K562 (cell line): ENCODE results near the gene SLC13A3. TPM values are rescaled to one million over a fixed set of nuclear protein-coding genes. Genes with fewer than 3 reads are reported as not detected.

Source experiments
- ATAC-seq: fragments of 200-7000 bp; cut with Tn5 transposase; 3 replicates; pipeline ENCODE4 v1.9.1; 2020; ENCODE audit warnings: moderate library complexity
- BruUV-seq: library from RNA; stranded (reverse); fragments of 400-500 nt; replicated peaks from 2 replicates; lab custom pipeline; 2021; lab: Mats Ljungman, UMichigan
- CTCF ChIA-PET: fragments of 300-600 bp; formaldehyde crosslinking; extraction: SDS; loops from one replicate; lab custom pipeline; 2021; ENCODE audit warnings: low intra/inter-chr PET ratio; lab: Yijun Ruan, JAX
- POLR2A ChIA-PET: fragments of 300-600, 350-650 bp; sonication (Branson Sonifier 250); formaldehyde crosslinking; extraction: SDS; loops from one replicate; lab custom pipeline; 2021; ENCODE audit warnings: antibody characterized with exemption, inconsistent platforms; lab: Yijun Ruan, JAX
- DNase-seq, 4 experiments: peaks; one replicate each; pipeline versions ENCODE4 v3.0.0 to v3.0.0-alpha.2; 2011 to 2018; ENCODE audit warnings: low spot score in 3 of 4, mixed read lengths in 3 of 4; ENCODE audit errors: extremely low read depth in 1 of 4
- FAIRE-seq: peaks from 2 replicates; lab custom pipeline; 2011; peaks lifted over from hg19 to GRCh38; lab: Jason Lieb, UNC
- H2AFZ ChIP-seq: 2 replicates; pipeline ENCODE4 v1.6.0; 2011; ENCODE audit warnings: low read depth, low read length, control low read depth, inconsistent platforms
- H3K27ac ChIP-seq: fragments of 200-600 bp; 3 replicates; pipeline ENCODE4 v1.8.0; 2011; ENCODE audit warnings: low read depth, mild to moderate bottlenecking, control low read depth, inconsistent platforms, low read length, moderate library complexity, mixed read lengths; ENCODE audit errors: extremely low read depth
- H3K27me3 ChIP-seq, 2 experiments: fragments of 300-600 bp in 1 of 2; 2 replicates in 1 of 2; 3 replicates in 1 of 2; pipeline versions ENCODE4 v1.6.0 to v1.8.0; 2011; ENCODE audit warnings: inconsistent platforms in 2 of 2, low read length in 2 of 2, mild to moderate bottlenecking in 1 of 2, mixed read lengths in 1 of 2, moderate library complexity in 1 of 2; ENCODE audit not compliant: control insufficient read depth in 2 of 2, insufficient read depth in 2 of 2
- H3K36me3 ChIP-seq: fragments of 300-600 bp; 3 replicates; pipeline ENCODE4 v1.8.0; 2011; ENCODE audit warnings: mild to moderate bottlenecking, low read length, inconsistent platforms; ENCODE audit not compliant: control insufficient read depth, insufficient read depth
- H3K4me1 ChIP-seq, 2 experiments: fragments of 200-600 bp in 1 of 2; replicated peaks in 1 of 2; 2 replicates in 1 of 2; 3 replicates in 1 of 2; pipeline versions ENCODE4 v1.5.1 to v1.8.0; 2011; ENCODE audit warnings: inconsistent platforms in 2 of 2, low read length in 2 of 2, mild to moderate bottlenecking in 1 of 2, mixed read lengths in 1 of 2, moderate library complexity in 1 of 2; ENCODE audit not compliant: control insufficient read depth in 2 of 2, insufficient read depth in 2 of 2
- H3K4me2 ChIP-seq: 2 replicates; pipeline ENCODE4 v1.6.1; 2011; ENCODE audit warnings: low read length, control low read depth, inconsistent platforms, mixed read lengths; ENCODE audit not compliant: insufficient read depth
- H3K4me3 ChIP-seq: fragments of 200-600 bp; sonication (generic), shearing (Covaris generic); 2 replicates; pipeline ENCODE4 v1.5.1; 2016; ENCODE audit warnings: control low read depth, inconsistent platforms
- H3K79me2 ChIP-seq: fragments of 200-600 bp; 3 replicates; pipeline ENCODE4 v1.8.0; 2011; ENCODE audit warnings: low read length, inconsistent platforms; ENCODE audit not compliant: control insufficient read depth, insufficient read depth
- H3K9ac ChIP-seq, 2 experiments: 2 replicates each; pipeline versions ENCODE4 v1.6.0 to v1.6.1; 2011; ENCODE audit warnings: low read depth in 2 of 2, low read length in 2 of 2, control low read depth in 1 of 2, inconsistent platforms in 1 of 2, mild to moderate bottlenecking in 1 of 2, mixed read lengths in 1 of 2; ENCODE audit not compliant: insufficient read depth in 1 of 2
- H3K9me1 ChIP-seq: one replicate; pipeline ENCODE4 v1.6.0; 2011; ENCODE audit warnings: inconsistent platforms, mild to moderate bottlenecking, low read length, moderate library complexity; ENCODE audit not compliant: control insufficient read depth, insufficient read depth
- H3K9me3 ChIP-seq: replicated peaks from 2 replicates; pipeline ENCODE4 v1.5.1; 2011; ENCODE audit warnings: low read depth, low read length, inconsistent platforms; ENCODE audit not compliant: control insufficient read depth, insufficient read depth
- H4K20me1 ChIP-seq: replicated peaks from 2 replicates; pipeline ENCODE4 v1.6.1; 2011; ENCODE audit warnings: low read length, inconsistent platforms, mixed read lengths; ENCODE audit not compliant: control insufficient read depth, insufficient read depth
- ATF1 ChIP-seq, 2 experiments: fragments of 450-650 bp in 1 of 2; IDR thresholded peaks; 2 replicates each; pipeline ENCODE4 v1.6.1; 2016; ENCODE audit warnings: missing compliant biosample characterization in 1 of 2, missing genetic modification characterization in 1 of 2
- FIP1L1 ChIP-seq: fragments of 200-400 bp; formaldehyde crosslinking; IDR thresholded peaks from 2 replicates; pipeline ENCODE4 v1.6.1; 2018; ENCODE audit warnings: mild to moderate bottlenecking, low read depth, low read length; ENCODE audit not compliant: poor library complexity, severe bottlenecking
- NFIC ChIP-seq: fragments of 450-650 bp; IDR thresholded peaks from 2 replicates; pipeline ENCODE4 v1.6.1; 2017; ENCODE audit warnings: mild to moderate bottlenecking, inconsistent platforms
- SAP30 ChIP-seq: fragments of 200-600 bp; sonication (generic); IDR thresholded peaks from 2 replicates; pipeline ENCODE4 v1.6.1; 2012; ENCODE audit warnings: borderline replicate concordance, low read depth, mild to moderate bottlenecking, moderate library complexity, low read length, control low read depth, inconsistent platforms; ENCODE audit not compliant: insufficient read depth, poor library complexity, severe bottlenecking
- ZNF584 ChIP-seq: fragments of 200-800 bp; sonication (Bioruptor generic); IDR thresholded peaks from 2 replicates; pipeline ENCODE4 v1.6.1; 2016; ENCODE audit warnings: low read depth, mild to moderate bottlenecking, missing genetic modification characterization, missing compliant biosample characterization
- WGBS: fragments of 100-300 bp; shearing (Covaris generic); methylation state at CpG from one replicate; pipeline ENCODE4 v1.1.6; 2016; ENCODE audit warnings: low coverage, mixed read lengths; ENCODE audit not compliant: insufficient coverage; ENCODE audit errors: missing lambda C conversion rate; 5-methylcytosine and 5-hydroxymethylcytosine counted together
- in situ Hi-C: fragments of 300-500 bp; cut with MboI; formaldehyde crosslinking; loops from 4 replicates; pipeline ENCODE4 v1.15.0; 2018; ENCODE audit warnings: inconsistent platforms, mixed read lengths
- intact Hi-C: fragments of 100-400 bp; cut with micrococcal nuclease; formaldehyde crosslinking; loops from 2 replicates; pipeline ENCODE4 v1.14.2; 2022
- polyA plus RNA-seq, 8 experiments: library from polyadenylated mRNA; depleted of rRNA in 4 of 8; stranded (reverse) in 5 of 8; unstranded in 3 of 8; fragments of >200 nt; fragmentation: Nextera tagmentation in 2 of 8; fragmentation: Illumina TruSeq in 1 of 8; extraction: Ambion mirVana in 2 of 8; extraction: Trizol in 1 of 8; gene quantifications; 2 replicates each; pipeline versions ENCODE4 v1.2.1 to v1.2.3, GENCODE V29; 2011 to 2014; ENCODE audit warnings: inconsistent platforms in 1 of 8, missing spikeins in 1 of 8
- total RNA-seq, 7 experiments: library from RNA; depleted of rRNA in 6 of 7; stranded (reverse); fragments of >200 nt in 6 of 7; fragmentation: Illumina TruSeq in 2 of 7; extraction: Trizol in 2 of 7; gene quantifications; 2 replicates each; pipeline versions ENCODE4 v1.2.1 to v1.2.3, GENCODE V29; 2011 to 2021; ENCODE audit warnings: low replicate concordance in 1 of 7
- TF ChIP-seq, protein P1 (sequence below): IDR thresholded peaks from 2 replicates; pipeline ENCODE4 v1.6.1; 2016; ENCODE audit warnings: missing genetic modification characterization, missing compliant biosample characterization
- TF ChIP-seq, protein P2 (sequence below): sonication (generic); formaldehyde crosslinking; IDR thresholded peaks from 2 replicates; pipeline ENCODE4 v1.8.0; 2023; ENCODE audit warnings: mild to moderate bottlenecking, missing genetic modification reagents
- TF ChIP-seq, protein P3 (sequence below): fragments of 450-650 bp; formaldehyde crosslinking; IDR thresholded peaks from 2 replicates; pipeline ENCODE4 v1.4.0; 2022; ENCODE audit warnings: missing genetic modification characterization

Gene SLC13A3
- total and polyA plus RNA-seq, 9 of the 15 experiments (the other 6 are each of a cell fraction or from before 2014, with no cell fraction given): 5.5 to 16.4 (median 8.5) TPM

DNA sequence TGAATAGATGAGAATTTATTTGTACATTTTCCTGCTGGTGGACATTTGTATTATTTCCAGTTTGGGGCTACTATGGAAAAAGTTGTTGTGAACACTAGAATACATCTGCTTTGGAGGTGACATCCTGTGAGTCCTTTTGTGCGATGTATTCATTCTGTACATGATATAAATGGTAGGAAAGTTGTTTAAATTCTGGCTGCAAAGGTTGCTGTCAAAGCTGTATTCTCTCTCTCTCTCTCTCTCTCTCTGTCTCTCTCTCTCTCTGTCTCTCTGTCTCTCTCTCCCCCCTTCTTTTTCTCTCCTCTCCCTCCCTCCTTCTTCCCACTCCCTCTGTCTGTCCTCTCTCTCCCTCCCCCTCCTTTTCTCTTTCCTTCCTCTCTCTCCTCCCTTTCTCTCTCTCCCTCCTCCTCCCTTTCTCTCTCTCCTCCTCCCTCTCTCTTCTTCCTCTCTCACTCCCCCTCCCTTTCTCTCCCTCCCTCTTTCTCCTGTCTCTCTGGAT, 25.3 kb downstream of the SLC13A3 start:
- no peaks in the 10 kb centered on the region for H3K9me1 ChIP-seq
- POLR2A ChIA-PET: interaction anchor here (1.5 kb wide), 1 partner anchor 9 kb away, joined by 4 read pairs; no protein-coding TSS in a partner anchor
- no peak for DNase-seq
- no peak overlapping the region for H2AFZ ChIP-seq
- TF ChIP-seq, protein P1, sequence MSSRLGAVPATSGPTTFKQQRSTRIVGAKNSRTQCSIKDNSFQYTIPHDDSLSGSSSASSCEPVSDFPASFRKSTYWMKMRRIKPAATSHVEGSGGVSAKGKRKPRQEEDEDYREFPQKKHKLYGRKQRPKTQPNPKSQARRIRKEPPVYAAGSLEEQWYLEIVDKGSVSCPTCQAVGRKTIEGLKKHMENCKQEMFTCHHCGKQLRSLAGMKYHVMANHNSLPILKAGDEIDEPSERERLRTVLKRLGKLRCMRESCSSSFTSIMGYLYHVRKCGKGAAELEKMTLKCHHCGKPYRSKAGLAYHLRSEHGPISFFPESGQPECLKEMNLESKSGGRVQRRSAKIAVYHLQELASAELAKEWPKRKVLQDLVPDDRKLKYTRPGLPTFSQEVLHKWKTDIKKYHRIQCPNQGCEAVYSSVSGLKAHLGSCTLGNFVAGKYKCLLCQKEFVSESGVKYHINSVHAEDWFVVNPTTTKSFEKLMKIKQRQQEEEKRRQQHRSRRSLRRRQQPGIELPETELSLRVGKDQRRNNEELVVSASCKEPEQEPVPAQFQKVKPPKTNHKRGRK (tag): 0 out of 2 replicates have a peak, but pooled peaks have one; percentile 18
- TF ChIP-seq FIP1L1 (no peak), ATF1 (CRISPR knock-in tag; IDR thresholded peaks at IDR 0.05) (no peak), ATF1 (tag; IDR thresholded peaks at IDR 0.05) (no peak), ZNF584 (CRISPR knock-in tag) (no peak), NFIC (0 out of 2 replicates have a peak, but pooled peaks have one; percentile 4), SAP30 (no peak)
- TF ChIP-seq, protein P2, sequence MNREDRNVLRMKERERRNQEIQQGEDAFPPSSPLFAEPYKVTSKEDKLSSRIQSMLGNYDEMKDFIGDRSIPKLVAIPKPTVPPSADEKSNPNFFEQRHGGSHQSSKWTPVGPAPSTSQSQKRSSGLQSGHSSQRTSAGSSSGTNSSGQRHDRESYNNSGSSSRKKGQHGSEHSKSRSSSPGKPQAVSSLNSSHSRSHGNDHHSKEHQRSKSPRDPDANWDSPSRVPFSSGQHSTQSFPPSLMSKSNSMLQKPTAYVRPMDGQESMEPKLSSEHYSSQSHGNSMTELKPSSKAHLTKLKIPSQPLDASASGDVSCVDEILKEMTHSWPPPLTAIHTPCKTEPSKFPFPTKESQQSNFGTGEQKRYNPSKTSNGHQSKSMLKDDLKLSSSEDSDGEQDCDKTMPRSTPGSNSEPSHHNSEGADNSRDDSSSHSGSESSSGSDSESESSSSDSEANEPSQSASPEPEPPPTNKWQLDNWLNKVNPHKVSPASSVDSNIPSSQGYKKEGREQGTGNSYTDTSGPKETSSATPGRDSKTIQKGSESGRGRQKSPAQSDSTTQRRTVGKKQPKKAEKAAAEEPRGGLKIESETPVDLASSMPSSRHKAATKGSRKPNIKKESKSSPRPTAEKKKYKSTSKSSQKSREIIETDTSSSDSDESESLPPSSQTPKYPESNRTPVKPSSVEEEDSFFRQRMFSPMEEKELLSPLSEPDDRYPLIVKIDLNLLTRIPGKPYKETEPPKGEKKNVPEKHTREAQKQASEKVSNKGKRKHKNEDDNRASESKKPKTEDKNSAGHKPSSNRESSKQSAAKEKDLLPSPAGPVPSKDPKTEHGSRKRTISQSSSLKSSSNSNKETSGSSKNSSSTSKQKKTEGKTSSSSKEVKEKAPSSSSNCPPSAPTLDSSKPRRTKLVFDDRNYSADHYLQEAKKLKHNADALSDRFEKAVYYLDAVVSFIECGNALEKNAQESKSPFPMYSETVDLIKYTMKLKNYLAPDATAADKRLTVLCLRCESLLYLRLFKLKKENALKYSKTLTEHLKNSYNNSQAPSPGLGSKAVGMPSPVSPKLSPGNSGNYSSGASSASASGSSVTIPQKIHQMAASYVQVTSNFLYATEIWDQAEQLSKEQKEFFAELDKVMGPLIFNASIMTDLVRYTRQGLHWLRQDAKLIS (CRISPR knock-in tag): no peak
- TF ChIP-seq, protein P3, sequence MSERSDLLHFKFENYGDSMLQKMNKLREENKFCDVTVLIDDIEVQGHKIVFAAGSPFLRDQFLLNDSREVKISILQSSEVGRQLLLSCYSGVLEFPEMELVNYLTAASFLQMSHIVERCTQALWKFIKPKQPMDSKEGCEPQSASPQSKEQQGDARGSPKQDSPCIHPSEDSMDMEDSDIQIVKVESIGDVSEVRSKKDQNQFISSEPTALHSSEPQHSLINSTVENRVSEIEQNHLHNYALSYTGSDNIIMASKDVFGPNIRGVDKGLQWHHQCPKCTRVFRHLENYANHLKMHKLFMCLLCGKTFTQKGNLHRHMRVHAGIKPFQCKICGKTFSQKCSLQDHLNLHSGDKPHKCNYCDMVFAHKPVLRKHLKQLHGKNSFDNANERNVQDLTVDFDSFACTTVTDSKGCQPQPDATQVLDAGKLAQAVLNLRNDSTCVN (CRISPR knock-in tag): 0 out of 2 replicates have a peak, but pooled peaks have one; percentile 11
- TF ChIP-seq, all 486 proteins: peak for 3
- CTCF ChIA-PET: no interaction called here
- ATAC-seq: no peak
- Histone ChIP-seq H3K9ac (no peak overlapping the region), H3K79me2 (no peaks in the 10 kb centered on the region), H3K27ac (no peak overlapping the region), H3K9me3 (0 out of 2 replicates have a peak, but pooled peaks cover 2% of the 10 kb centered on the region), H3K4me1 (peaks cover 0 to 8% of the 10 kb centered on the region in 2 experiments; a peak in 2 of 5 replicates), H4K20me1 (no peaks in the 10 kb centered on the region), H3K4me3 (no peak overlapping the region), H3K36me3 (no peaks in the 10 kb centered on the region), H3K4me2 (no peak overlapping the region), H3K27me3 (no peaks in the 10 kb centered on the region)
- no TSS peak for BruUV-seq
- no peak for FAIRE-seq
- in situ Hi-C loops (no loop called here), intact Hi-C loops (no loop called here)
- WGBS: 92% methylated on average over 1 of the region's 1 CpG
